Mucosa of stomach (tissue), 1 donor: ENCODE measurements around the gene PIM1.
"Not testable (repeated sequence)": the region's sequence is repeated elsewhere in the genome, so short reads cannot be mapped to it uniquely, and the experiment has no call there.

Experiments
- H3K27me3 ChIP-seq: one replicate; pipeline ENCODE4 v1.7.0; 2013; ENCODE audit warnings: mild to moderate bottlenecking, low read length; ENCODE audit not compliant: control insufficient read depth, insufficient read depth
- H3K36me3 ChIP-seq: one replicate; pipeline ENCODE4 v1.7.0; 2013; ENCODE audit warnings: low read length; ENCODE audit not compliant: control insufficient read depth, insufficient read depth
- H3K4me1 ChIP-seq: one replicate; pipeline ENCODE4 v1.7.0; 2013; ENCODE audit warnings: mild to moderate bottlenecking, low read length; ENCODE audit not compliant: control insufficient read depth, insufficient read depth
- H3K4me3 ChIP-seq: one replicate; pipeline ENCODE4 v1.7.0; 2013; ENCODE audit warnings: low read length
- H3K9ac ChIP-seq: one replicate; pipeline ENCODE4 v1.7.0; 2013; ENCODE audit warnings: mild to moderate bottlenecking, low read length, moderate library complexity
- H3K9me3 ChIP-seq: one replicate; pipeline ENCODE4 v1.7.0; 2013; ENCODE audit warnings: mild to moderate bottlenecking, low read length, moderate library complexity; ENCODE audit not compliant: control insufficient read depth
- donor health status: Pancreatic carcinoma.

Gene PIM1

DNA sequence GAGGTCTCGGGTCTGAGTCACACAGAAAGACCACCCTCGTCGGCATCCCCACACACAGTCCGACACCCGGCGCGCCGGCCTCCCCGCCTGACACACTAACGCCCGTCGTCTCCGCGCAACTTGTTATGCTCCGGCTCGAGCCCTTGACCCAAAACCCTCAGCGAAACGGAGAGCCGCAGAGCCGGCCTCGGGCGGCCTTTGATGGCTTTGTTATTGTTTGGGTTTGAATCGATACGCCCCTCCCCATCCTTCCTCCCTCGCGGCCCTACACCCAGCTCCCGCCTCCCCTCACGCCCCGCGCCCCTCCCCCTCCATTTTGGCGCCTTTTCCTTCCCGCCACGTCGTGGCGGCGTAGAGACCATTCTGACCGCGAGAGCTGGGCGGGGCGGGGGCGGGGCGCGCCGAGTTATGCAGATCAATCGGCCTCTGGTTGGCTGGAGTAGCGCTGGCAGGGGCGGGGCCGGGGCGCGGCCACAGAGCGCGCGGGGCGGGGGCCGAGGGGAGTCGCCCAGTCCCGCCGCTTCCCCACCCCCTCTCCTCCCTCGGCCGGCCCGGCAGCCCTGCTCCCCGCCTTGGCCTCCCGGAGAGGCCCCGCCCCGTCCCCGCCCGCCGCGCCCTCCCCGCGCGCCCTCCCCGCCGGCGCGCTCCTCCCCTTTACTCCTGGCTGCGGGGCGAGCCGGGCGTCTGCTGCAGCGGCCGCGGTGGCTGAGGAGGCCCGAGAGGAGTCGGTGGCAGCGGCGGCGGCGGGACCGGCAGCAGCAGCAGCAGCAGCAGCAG lies at the start of gene PIM1:
Gene PIM1 (plus strand): TSS at position 657 of the 777 bp plus-strand sequence. CDS start 424 bp downstream, outside the sequence.
- Histone ChIP-seq H3K9me3 (no peaks in the 10 kb centered on the region), H3K27me3 (no peaks in the 10 kb centered on the region), H3K4me3 (peak within 1 kb of the TSS; percentile 85), H3K9ac (peak within 1 kb of the TSS; percentile 84), H3K4me1 (peaks cover 29% of the 10 kb centered on the region), H3K36me3 (no peaks in the 10 kb centered on the region)

- H3K4me1 ChIP-seq: no peaks in the 10 kb centered on the region
- no peaks in the 10 kb centered on the region for H3K9me3 ChIP-seq
- H3K27me3 ChIP-seq: no peaks in the 10 kb centered on the region
- no peak overlapping the region for H3K4me3 ChIP-seq
- H3K36me3 ChIP-seq: no peaks in the 10 kb centered on the region
- no peak overlapping the region for H3K9ac ChIP-seq
Measured at GRCh38 chr6:37121556-37121955, 48.4 kb upstream of the PIM1 start.

DNA sequence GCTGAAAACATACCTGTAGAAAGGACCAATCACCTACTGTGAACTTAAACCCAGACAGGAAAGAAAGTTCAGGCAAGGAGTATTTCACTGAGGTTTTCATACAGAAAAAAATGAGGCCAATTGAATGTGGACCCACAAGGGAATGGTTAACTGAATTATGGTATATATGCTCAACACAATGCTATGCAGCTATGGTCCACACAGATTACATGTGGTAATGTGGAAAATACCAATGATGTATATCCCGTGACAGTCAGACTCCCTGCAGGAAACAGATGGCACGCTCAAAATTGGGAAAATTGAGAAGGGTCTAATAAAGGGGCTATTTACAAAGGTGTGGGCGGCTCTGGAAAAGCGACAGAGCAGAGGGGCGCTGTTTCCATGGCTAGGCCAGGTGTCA lies 47.1 kb upstream of the PIM1 start:
- Histone ChIP-seq H3K4me1 (peaks cover 5% of the 10 kb centered on the region), H3K9me3 (no peaks in the 10 kb centered on the region), H3K4me3 (no peak overlapping the region), H3K36me3 (no peaks in the 10 kb centered on the region), H3K9ac (no peak overlapping the region), H3K27me3 (no peaks in the 10 kb centered on the region)

DNA sequence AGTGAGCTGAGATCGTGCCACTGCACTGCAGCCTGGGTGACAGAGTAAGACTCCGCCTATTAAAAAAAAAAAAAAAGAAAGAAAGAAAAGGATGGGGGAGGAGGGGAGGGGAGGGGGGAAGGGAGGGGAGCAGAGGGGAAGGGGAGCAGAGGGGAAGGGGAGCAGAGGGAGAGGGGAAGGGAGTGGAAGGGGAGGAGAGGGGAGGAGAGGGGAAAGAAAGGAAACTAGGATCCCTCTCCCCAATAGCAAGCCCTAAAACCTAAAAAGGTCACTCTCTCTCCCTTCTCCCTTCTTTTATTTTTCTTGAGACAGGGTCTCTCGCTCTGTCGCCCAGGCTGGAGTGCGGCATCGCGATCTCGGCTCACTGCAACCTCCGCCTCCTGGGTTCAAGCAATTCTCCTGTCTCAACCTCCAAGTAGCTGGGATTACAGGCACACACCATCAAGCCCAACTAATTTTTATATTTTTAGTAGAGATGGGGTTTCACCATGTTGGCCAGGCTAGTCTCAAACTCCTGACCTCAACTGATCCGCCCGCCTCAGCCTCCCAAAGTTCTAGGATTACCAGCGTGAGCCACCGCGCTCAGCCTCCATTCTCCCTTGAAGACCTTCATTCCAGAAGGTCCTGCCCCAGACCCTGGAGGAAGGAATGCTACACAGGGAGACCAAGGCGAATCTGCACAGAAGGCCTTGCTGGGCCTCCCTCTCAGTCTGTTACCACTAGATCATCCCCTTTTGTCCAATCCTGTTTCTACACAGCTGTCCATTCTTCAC lies 45.8 kb upstream of the PIM1 start:
- no peak overlapping the region for H3K9ac ChIP-seq
- H3K4me3 ChIP-seq: no peak overlapping the region
- H3K36me3 ChIP-seq: no peaks in the 10 kb centered on the region
- peaks cover 17% of the 10 kb centered on the region for H3K4me1 ChIP-seq
- H3K27me3 ChIP-seq: no peaks in the 10 kb centered on the region
- no peaks in the 10 kb centered on the region for H3K9me3 ChIP-seq

DNA sequence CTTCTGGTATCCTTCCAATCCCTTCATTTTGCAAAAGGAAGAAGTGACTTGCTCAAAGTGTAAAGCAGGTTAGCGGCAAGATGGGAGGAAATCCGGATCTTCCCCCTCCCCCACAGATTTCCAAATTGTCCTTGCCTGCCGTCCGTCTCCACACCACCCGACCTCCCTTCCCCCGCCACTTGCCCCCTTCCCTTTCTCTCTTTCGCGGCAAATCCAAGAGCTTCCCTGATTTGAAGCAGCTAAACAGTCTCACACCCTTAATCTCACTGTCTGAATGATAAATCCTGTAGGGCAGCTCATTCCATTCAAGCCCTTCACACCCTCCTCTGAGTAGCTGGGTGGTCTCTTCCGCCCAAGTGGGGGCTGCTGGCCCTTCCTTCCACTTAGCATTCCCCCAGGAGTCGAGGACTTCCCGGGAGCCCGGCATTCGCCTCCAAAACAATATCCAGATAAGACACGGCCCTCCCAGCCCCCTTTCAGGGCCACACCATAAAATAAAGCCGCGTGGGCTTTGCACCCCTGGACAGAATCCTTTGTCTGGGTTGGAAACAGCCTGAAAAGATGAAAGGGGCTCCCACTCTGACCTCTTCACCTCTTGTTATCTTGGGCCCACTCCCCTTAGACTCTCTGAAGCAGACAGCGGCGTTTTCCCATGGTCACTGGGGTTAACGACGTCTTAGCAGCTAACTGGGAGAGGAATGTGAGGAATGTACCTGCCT lies 44.0 kb upstream of the PIM1 start:
- Histone ChIP-seq H3K4me1 (peaks cover 24% of the 10 kb centered on the region), H3K36me3 (no peaks in the 10 kb centered on the region), H3K9ac (peak overlapping the region; percentile 20), H3K27me3 (no peaks in the 10 kb centered on the region), H3K4me3 (no peak overlapping the region), H3K9me3 (no peaks in the 10 kb centered on the region)

DNA sequence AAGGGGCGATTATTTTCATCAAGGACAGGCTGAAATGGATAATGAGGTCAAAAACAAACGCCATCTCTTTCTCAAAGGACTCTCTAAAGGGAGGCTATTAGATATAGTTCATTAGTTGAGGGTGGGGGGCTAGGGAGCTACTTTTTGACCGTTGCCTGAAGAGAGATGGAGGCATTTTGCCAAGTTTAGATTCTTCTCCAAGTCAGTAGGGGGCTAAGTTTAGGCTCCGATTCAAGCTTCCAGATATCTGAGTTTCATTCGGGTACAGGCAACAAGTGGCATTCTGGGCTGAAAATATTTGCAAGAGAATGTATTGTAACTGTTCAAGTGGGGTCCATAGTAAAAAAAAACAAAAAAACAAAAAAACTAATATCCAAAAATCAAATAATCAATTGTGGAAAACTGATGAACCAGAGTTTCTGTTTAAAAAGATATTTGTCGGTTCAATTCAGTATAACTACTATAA lies 43.4 kb upstream of the PIM1 start:
- H3K27me3 ChIP-seq: no peaks in the 10 kb centered on the region
- H3K9ac ChIP-seq: no peak overlapping the region
- H3K9me3 ChIP-seq: no peaks in the 10 kb centered on the region

GRCh38 chr6:37126961-37127616 lies 42.9 kb upstream of the PIM1 start:
- Histone ChIP-seq H3K9ac (no peak overlapping the region), H3K4me3 (no peak overlapping the region), H3K36me3 (no peaks in the 10 kb centered on the region), H3K4me1 (peaks cover 35% of the 10 kb centered on the region), H3K27me3 (no peaks in the 10 kb centered on the region), H3K9me3 (no peaks in the 10 kb centered on the region)

More for the DNA sequence above, 43.4 kb upstream of the PIM1 start:
- Histone ChIP-seq H3K4me3 (no peak overlapping the region), H3K36me3 (no peaks in the 10 kb centered on the region), H3K4me1 (peaks cover 29% of the 10 kb centered on the region)

- Histone ChIP-seq H3K9me3 (no peaks in the 10 kb centered on the region), H3K9ac (no peak overlapping the region), H3K4me3 (no peak overlapping the region), H3K27me3 (no peaks in the 10 kb centered on the region), H3K36me3 (no peaks in the 10 kb centered on the region), H3K4me1 (peaks cover 35% of the 10 kb centered on the region)
Measured at GRCh38 chr6:37127961-37128862, 41.7 kb upstream of the PIM1 start.

- peaks cover 41% of the 10 kb centered on the region for H3K4me1 ChIP-seq
- not testable (repeated sequence) for H3K4me3 ChIP-seq, H3K27me3 ChIP-seq, H3K9me3 ChIP-seq, H3K9ac ChIP-seq, H3K36me3 ChIP-seq
Measured at GRCh38 chr6:37128863-37129443, 41.0 kb upstream of the PIM1 start.

GRCh38 chr6:37129566-37129965 lies 40.4 kb upstream of the PIM1 start:
- H3K9ac ChIP-seq: no peak overlapping the region
- H3K4me1 ChIP-seq: peaks cover 47% of the 10 kb centered on the region
- no peaks in the 10 kb centered on the region for H3K27me3 ChIP-seq
- H3K36me3 ChIP-seq: no peaks in the 10 kb centered on the region
- no peak overlapping the region for H3K4me3 ChIP-seq
- H3K9me3 ChIP-seq: no peaks in the 10 kb centered on the region

DNA sequence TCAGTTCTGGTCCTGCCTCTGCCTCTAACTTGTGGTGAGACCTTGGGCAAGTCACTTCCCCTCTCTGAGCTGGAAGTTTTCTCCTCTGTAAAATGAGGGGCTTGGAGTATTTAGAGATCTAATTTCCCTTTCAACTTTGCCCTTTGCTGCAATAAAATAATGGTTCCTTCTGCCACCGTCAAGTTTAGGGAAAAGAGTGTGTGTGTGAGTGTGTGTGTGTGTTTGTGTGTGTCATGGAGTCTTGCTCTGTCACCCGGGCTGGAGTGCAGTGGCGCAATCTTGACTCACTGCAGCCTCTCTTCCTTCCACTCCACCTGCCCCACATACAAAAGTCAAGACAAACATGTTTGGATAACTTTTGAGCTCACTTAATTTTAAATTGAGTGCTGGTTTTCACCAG lies 39.2 kb upstream of the PIM1 start:
- no peak overlapping the region for H3K9ac ChIP-seq
- H3K4me3 ChIP-seq: no peak overlapping the region
- peaks cover 58% of the 10 kb centered on the region for H3K4me1 ChIP-seq

More for the DNA sequence above, 39.2 kb upstream of the PIM1 start:
- Histone ChIP-seq H3K9me3 (no peaks in the 10 kb centered on the region), H3K36me3 (no peaks in the 10 kb centered on the region), H3K27me3 (no peaks in the 10 kb centered on the region)
